ENCODE results near the gene EFHC1.
A peak's percentile ranks its signal among the peaks of the same experiment; 100 is the strongest.

Gene EFHC1

GRCh38 chr6:52504782-52505136 lies 84.6 kb downstream of the EFHC1 start:
- peak in 1 of 2 experiments; percentile 57 for DNase-seq

DNA sequence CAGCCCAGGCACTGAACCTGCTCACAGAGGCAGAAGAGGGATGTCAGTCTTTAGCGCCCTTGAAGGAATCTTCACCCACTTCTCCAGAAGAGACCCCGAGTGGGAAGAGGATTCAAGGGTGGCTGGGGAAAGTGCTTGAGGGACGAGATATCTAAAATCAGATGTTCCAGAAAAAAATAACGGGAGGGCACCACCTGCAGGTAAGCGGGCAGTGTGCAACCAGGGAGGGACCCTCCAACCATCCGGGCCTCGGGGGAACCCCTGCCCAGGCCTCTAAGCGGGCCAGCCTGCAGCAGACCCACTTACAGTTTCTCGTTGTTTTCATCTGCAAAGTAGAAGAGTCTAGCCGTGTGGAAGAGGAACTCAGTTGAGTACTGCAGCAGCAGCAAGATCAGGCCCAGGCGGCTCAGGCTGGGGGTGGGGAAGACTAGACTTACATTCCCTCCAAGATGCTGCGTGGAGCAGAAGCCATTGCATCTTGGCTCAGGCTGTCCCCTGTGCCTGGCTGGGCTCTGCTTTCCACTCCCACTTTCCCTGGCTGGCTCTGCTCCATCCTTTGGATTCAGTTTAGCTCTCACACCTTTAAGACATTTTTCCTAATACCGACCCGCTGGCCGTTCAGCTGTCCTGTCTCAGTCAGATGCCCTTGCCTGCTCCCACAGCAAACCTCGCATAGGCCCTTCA lies 85.7 kb downstream of the EFHC1 start:
- no peak for DNase-seq

DNA sequence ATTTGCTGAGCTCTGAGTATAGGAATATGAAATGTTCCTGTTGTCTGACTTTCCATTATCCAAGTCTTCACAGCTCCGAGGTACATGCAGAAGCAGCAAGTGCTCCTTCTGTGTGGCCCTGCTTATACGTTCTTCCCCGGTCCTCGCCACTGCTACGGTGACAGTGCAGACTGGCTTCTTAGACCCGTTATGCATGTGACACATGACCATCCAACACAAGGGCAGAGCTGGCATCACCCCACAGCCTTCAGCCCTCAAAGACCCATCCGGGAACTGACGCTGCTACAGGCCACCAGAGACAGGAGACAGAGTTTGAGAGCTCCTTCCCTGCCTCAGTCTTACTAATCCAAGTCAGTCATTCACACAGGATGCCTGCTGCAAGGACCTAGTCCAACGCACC lies 86.3 kb downstream of the EFHC1 start:
- DNase-seq, result no peak

DNA sequence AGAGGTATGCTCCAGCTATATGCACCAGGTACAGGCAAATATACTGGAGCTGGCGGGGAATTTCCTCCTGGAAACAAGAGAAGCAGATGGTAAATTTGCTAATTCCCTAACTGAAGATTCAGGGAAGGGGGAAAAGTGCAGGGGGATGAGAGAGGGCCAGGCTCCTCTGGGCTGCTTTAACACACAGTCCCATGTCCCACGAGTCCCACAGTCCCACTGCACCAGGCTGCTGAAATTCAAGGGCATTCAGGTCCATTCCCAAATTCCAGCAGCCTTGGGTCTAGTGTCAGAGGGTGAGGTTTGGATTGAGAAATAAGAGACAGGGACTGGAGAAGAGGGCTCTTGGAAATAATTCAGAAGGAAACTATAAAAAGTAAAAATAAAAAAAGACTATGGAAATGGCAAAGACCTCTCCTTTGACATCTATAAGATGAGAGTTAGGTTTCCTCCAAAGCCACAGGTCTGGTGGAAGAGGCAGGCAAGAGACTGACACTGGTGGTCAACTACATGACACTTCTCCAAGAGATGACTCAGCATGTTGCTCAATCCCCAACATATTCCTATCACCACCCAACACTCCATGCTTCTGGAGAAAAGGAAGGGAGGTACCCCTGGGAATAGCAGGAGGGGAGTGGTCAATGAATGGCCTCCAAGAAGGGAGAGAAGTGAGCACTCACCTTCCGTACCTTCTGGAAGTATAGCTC lies 87.6 kb downstream of the EFHC1 start:
- no peak for DNase-seq

GRCh38 chr6:52508261-52508739 lies 88.2 kb downstream of the EFHC1 start:
- DNase-seq, result no peak

DNA sequence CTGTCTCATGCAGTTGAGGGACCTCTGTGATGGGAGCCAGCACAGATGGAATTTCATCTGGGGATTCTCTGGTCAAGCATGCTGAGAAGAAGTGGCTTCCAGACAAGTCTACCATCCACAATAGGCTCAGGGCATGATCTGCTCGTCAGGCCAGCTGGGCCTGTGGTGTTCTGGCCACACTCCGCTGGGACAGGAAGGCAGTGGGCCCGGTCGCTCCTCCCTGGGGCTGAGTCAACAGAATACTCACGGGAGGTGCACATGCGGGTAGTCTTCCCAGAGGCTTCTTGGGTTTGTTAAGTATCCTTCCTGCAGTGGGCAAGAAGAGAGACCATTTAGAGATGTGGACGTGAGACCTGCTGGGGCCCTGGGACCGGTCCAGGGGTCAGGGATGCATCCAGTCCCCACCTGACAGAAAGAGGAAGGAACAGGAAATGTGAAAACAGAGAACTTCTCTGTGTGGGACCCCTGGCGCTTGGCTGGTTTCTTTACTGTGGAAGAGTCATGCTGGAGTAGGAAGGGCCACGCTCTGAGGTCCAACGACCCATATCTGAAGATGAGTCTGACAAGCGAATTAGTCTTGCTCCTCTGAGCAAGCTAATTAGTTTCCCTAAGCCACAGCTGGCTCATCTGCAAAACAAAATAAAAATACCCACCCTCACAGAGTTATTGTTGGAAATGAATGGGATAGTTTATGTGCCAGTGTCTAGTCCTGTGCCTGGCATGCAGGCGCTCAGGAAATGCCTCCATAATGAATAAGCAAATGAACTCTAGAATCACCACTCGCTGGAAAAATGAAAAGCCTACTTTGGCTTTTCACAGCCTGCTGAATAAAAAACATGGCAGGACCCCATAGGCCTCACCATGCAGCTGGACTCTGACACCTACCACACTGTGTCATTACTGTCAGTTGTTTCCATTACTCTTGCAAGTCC lies 89.4 kb downstream of the EFHC1 start:
- DNase-seq, result no peak

DNA sequence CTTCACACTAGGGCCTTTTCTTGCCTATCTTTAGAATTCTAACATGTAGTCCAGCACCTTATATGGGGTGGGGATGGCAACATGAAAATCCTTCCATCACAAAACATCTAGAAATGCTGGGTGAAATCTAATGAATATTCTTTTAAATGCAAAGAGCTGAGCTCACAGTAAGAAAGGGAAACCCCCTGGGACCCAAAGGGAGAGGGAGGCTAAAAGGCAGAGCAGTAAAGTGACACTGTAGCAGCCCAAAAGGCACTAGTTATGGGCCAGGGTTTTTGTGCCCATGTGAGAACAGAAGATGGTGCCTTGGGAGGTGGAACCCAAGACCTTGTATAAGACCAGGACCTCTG lies 90.0 kb downstream of the EFHC1 start:
- no peak for DNase-seq

- DNase-seq, result no peak
Observed at GRCh38 chr6:52511163-52511562, 91.0 kb downstream of the EFHC1 start.

DNA sequence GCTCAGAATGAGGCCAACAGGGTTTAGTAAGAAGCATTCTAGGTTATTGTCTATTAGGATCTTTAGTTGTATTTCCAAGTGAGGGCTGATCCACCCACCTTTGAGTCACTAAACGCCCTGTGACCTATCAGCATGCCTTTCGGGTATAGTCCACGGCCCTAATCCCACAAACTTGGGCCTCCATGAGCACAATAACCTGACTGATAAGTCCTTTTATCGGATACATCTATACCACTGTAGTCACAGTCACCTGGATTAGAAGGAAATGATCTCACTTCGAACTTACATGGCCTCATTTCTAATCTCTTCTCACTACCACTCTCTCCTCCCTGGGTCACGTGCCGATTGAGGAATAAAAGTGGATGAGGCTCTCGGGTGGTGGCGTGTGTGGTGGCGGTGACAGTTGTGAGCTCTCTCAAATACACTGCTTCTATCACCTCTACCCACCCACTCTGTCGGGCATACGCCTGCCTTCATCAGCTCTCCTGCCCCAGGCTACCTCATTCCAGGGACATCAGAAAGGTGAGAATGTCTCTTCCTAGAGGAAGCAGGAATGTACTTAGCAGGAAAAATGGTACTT lies 91.5 kb downstream of the EFHC1 start:
- no peak for DNase-seq

GRCh38 chr6:52512199-52512598 lies 92.1 kb downstream of the EFHC1 start:
- no peak for DNase-seq

DNA sequence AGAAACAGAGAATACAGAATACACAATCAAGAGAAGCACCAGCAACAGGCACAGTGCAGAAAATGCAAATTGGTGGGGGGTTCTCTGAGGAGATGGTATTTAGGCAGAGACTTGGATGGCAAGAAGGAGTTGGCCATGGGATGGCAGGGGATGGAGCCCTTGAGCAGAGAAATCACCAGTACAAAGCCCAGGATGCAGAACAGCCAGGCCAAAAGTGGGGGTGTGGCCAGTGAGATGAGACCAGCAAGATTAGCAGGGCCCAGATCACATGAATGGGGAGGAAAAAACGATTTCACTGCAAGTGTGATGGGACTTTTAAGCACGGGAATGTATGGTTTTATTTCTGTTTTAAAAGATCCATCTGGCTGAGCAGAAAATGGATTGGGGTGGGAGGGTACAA lies 93.3 kb downstream of the EFHC1 start:
- DNase-seq, result no peak

GRCh38 chr6:52513896-52514295 lies 93.8 kb downstream of the EFHC1 start:
- no peak for DNase-seq

- DNase-seq, result no peak
Observed at GRCh38 chr6:52514514-52514913, 94.4 kb downstream of the EFHC1 start.

DNA sequence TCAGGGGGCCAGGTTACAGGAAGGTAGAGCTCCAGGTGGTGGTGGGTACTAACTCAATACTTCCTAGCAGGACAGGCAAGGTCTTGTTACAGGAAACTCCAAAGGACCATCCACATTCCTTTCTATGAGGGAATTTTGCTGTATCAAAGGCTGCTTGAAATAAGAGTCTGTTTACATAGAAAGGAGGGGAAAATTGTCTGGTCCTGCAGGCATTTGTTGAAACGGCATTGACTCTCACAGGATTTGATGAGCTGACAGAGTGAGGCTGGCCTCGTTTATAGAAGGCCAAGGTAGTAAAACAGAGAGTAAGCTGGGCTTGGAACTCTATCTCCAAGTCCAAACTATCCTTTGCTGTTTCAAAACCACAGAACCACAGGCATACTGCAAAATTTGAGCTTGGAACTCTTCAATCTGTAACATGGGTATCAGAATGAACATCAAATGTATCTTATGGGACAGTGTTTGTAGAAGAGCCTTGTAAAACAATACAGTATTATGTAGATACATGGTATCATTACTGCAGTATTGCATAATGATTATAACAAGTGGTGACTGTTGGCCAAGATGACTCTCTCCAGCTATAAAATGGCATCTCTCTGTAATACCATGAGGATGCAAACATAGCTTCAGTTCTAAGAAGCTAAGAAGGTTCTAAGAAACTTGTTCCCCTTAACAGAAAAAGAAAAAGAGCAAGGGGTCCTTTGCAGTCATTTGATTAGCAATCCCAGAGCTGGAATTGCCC lies 95.2 kb downstream of the EFHC1 start:
- DNase-seq, result no peak

- DNase-seq, result no peak
Observed at GRCh38 chr6:52516269-52516668, 96.1 kb downstream of the EFHC1 start.

GRCh38 chr6:52516943-52517342 lies 96.8 kb downstream of the EFHC1 start:
- no peak for DNase-seq

DNA sequence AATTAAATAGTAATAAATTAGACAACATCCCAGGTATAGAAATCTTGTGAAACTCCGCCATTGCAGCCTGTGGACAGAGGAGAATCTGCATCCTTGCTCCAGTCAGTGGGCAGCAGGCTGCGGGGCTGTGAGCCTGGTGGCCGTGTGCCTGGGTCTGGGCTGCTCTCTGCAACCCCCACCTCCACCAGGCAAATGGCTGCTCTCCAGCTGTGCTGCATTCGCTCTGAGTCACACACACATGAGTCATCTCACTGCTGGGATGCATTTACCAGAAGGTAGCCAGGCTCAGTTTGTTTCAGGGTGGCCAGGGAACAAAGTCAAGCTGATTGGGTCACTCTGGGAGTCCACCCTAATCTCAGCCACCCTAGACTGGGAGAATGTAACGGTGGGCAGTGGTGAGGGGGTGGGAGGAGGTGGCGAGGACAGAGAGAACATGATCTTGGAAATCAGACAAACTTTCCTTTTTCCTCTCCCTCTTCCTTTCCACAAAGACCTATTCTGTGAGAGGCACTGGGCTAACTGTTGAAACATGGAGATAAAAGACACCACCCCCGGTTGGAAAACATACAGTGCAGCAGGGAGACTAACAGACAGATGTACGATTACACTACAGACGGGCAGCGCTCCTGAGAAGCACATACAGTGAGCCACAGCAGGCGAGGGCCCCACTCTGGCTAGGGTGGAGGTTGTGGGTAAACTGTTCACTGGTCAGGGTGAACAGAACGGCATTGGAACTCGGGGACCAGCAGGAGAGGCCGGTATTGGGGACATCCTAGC lies 97.5 kb downstream of the EFHC1 start:
- DNase-seq, result peak; percentile 34 to 74

DNA sequence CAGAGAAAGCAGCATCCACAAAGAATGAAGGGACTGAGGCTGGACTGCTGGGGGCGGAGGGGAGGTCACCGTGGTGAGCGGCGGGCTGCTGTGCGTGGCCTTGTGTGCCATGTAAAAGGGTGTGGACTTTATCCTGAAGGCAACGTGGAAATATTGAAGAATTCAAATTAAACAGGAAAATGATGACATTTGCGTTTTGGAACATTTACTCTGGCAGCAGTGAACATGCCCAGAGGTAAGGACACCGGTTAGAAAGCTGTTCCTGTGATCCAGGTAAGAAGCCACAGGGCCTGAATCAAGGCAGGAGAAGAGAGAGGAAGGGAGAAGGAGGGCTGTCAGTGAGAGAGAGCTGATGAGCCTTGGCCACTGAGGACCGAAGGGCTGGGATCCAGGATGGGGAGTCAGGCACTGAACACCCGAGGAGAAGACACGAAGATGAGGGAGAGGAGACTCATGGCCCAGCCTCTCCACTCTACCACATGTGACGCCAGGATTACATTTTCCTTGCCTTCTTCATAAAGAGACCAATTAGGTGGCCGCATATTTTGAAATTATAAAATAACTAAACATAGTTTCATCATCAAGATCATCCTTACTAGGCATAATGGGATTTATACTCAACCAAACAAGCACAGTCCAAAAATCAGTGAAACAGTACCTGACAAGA lies 98.3 kb downstream of the EFHC1 start:
- no peak for DNase-seq

DNA sequence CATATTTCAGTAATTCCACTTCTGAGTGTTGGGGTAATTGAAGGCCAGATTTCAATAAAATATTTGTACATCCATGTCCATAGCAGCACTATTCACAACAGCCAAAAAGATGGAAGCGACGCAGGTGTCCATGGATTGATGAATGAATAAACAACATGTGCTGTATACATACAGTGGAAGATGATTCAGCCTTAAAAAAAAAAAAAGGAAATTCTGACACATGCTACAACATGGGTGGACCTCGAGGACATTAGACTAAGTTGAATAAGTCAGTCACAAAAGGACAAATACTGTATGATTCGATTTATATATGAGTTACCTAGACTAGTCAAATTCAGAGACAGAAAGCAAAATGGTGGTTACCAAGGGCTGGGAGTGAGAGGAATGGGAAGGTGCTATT lies 99.5 kb downstream of the EFHC1 start:
- no peak for DNase-seq

- no peak for DNase-seq
Observed at GRCh38 chr6:52522151-52522626, 102.0 kb downstream of the EFHC1 start.

DNA sequence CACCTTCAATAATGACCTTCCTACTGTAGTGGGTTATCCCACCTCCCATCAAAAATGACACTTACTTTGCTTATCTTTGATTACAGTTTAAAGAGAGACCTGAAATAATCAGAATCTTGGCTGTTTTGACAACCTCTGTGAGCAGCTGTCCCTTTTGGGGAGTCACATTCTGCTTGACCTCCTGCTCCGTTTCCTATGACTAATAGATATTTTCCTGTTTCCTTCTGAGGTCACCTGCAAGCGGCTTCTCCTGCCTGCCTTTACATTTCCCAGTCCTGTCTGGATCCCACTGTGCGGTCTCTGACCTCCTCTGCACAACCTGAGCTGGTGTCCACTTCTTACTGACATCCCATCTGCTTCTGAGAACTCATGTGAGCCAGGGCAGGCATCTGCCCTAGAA lies 102.5 kb downstream of the EFHC1 start:
- no peak for DNase-seq

All from SHP77 (cell line).